GM18505 (cell line): Measurements from ENCODE around the gene ERF.

ENCODE experiments used
- ATAC-seq: cut with Tn5 transposase; IDR thresholded peaks from one replicate; pipeline ENCODE4 v1.9.1; 2021; ENCODE audit not compliant: unreplicated experiment
- POLR2A ChIP-seq: IDR thresholded peaks from 4 replicates; pipeline ENCODE4 v1.6.1; 2011; ENCODE audit warnings: borderline replicate concordance; ENCODE audit not compliant: insufficient read depth, insufficient read length; ENCODE audit errors: extremely low read depth

Gene ERF

GRCh38 chr19:42283188-42284065 is 28.5 kb upstream of the ERF start:
- peak; percentile 62 for TF ChIP-seq POLR2A
- peak; percentile 42 for ATAC-seq

- ATAC-seq: no peak
- no peak for TF ChIP-seq POLR2A
Measured at GRCh38 chr19:42282819-42283187, 27.9 kb upstream of the ERF start.

- no peak for ATAC-seq
- no peak for TF ChIP-seq POLR2A
Measured at GRCh38 chr19:42281827-42282762, 27.2 kb upstream of the ERF start.

GRCh38 chr19:42281146-42281826 is 26.4 kb upstream of the ERF start:
- TF ChIP-seq POLR2A: no peak
- ATAC-seq: no peak

GRCh38 chr19:42280815-42281145 is 25.9 kb upstream of the ERF start:
- no peak for ATAC-seq
- TF ChIP-seq POLR2A: no peak

GRCh38 chr19:42279902-42280814 is 25.2 kb upstream of the ERF start:
- peak; percentile 20 for ATAC-seq
- TF ChIP-seq POLR2A: peak; percentile 55

- no peak for ATAC-seq
- no peak for TF ChIP-seq POLR2A
Measured at GRCh38 chr19:42279155-42279901, 24.4 kb upstream of the ERF start.

GRCh38 chr19:42278452-42279154 is 23.7 kb upstream of the ERF start:
- ATAC-seq: no peak
- TF ChIP-seq POLR2A: no peak

GRCh38 chr19:42277821-42278451 is 23.0 kb upstream of the ERF start:
- no peak for ATAC-seq

GRCh38 chr19:42276821-42277220 is 21.9 kb upstream of the ERF start:
- TF ChIP-seq POLR2A: no peak
- ATAC-seq: no peak

More at GRCh38 chr19:42277821-42278451, 23.0 kb upstream of the ERF start:
- no peak for TF ChIP-seq POLR2A

GRCh38 chr19:42276284-42276683 is 21.4 kb upstream of the ERF start:
- no peak for ATAC-seq
- no peak for TF ChIP-seq POLR2A
